Measurements from ENCODE around the gene LRRC4C. TPM values are rescaled to one million over a fixed set of nuclear protein-coding genes. Genes with fewer than 3 reads are reported as not detected.

The LRRC4C gene
- total RNA-seq, 1 donor from 2014 or later, result 2.7 TPM

- H2AFZ ChIP-seq (replicated peaks), result no peak overlapping the region
- H3K4me3 ChIP-seq, result no peak overlapping the region
- H3K4me2 ChIP-seq, result no peak overlapping the region
- H3K79me2 ChIP-seq (ENCODE audit: low read depth), result no peaks in the 10 kb centered on the region
- no peaks in the 10 kb centered on the region for H3F3A ChIP-seq (ENCODE audit: low read depth)
- Mint-ChIP-seq H3K27me3 (ENCODE audit: insufficient read depth, low read depth) (peaks cover 2% of the 10 kb centered on the region), H3K4me1 (peaks cover 24% of the 10 kb centered on the region), H3K27ac (no peak overlapping the region), H3K4me3 (no peak overlapping the region), H3K9me3 (peaks cover 4% of the 10 kb centered on the region), H3K36me3 (peaks cover 3% of the 10 kb centered on the region)
- DNase-seq (ENCODE audit: low spot score), result no peak
- no peak for TF ChIP-seq CTCF (IDR thresholded peaks at IDR 0.05)
- TF ChIP-seq EZH2 (IDR thresholded peaks at IDR 0.05), result no peak
- no peak for TF ChIP-seq EZH2phosphoT487 (IDR thresholded peaks at IDR 0.05)
- H4K20me1 ChIP-seq (ENCODE audit: low read depth), result no peaks in the 10 kb centered on the region
- no peaks in the 10 kb centered on the region for H3K27me3 ChIP-seq
- no peak overlapping the region for H3K27ac ChIP-seq
- no peak overlapping the region for H3K9ac ChIP-seq
- no peaks in the 10 kb centered on the region for H3K36me3 ChIP-seq
- no peaks in the 10 kb centered on the region for H3K4me1 ChIP-seq
- H3K9me3 ChIP-seq (ENCODE audit: low read depth), result no peaks in the 10 kb centered on the region
These were observed 53.6 kb downstream of the LRRC4C start for GRCh38 chr11:41405812-41406211.

- H3K4me3 Mint-ChIP-seq, result no peak overlapping the region
- no peaks in the 10 kb centered on the region for H3K36me3 Mint-ChIP-seq
- H3K9me3 ChIP-seq (ENCODE audit: low read depth), result no peaks in the 10 kb centered on the region
- H3K4me1 ChIP-seq, result no peaks in the 10 kb centered on the region
- no peak overlapping the region for H3K4me2 ChIP-seq
- H3K36me3 ChIP-seq, result no peaks in the 10 kb centered on the region
- DNase-seq (ENCODE audit: low spot score), result no peak
- no peaks in the 10 kb centered on the region for H3K9me3 Mint-ChIP-seq
- H3K79me2 ChIP-seq (ENCODE audit: low read depth), result no peaks in the 10 kb centered on the region
- H3K9ac ChIP-seq, result no peak overlapping the region
- no peaks in the 10 kb centered on the region for H4K20me1 ChIP-seq (ENCODE audit: low read depth)
- no peak overlapping the region for H3K27ac Mint-ChIP-seq
- H3K4me1 Mint-ChIP-seq, result peaks cover 23% of the 10 kb centered on the region
- no peak for TF ChIP-seq EZH2 (IDR thresholded peaks at IDR 0.05)
- no peak for TF ChIP-seq EZH2phosphoT487 (IDR thresholded peaks at IDR 0.05)
- no peak for TF ChIP-seq CTCF (IDR thresholded peaks at IDR 0.05)
- no peak overlapping the region for H2AFZ ChIP-seq (replicated peaks)
- no peaks in the 10 kb centered on the region for H3K27me3 ChIP-seq
- H3F3A ChIP-seq (ENCODE audit: low read depth), result no peaks in the 10 kb centered on the region
- no peak overlapping the region for H3K4me3 ChIP-seq
- H3K27ac ChIP-seq, result no peak overlapping the region
- H3K27me3 Mint-ChIP-seq (ENCODE audit: insufficient read depth, low read depth), result peaks cover 2% of the 10 kb centered on the region
These were observed 55.3 kb downstream of the LRRC4C start for GRCh38 chr11:41404109-41404508.

- no peak overlapping the region for H3K4me2 ChIP-seq
- H3K4me1 Mint-ChIP-seq, result peaks cover 20% of the 10 kb centered on the region
- no peaks in the 10 kb centered on the region for H3F3A ChIP-seq (ENCODE audit: low read depth)
- H3K27me3 Mint-ChIP-seq (ENCODE audit: insufficient read depth, low read depth), result peaks cover 2% of the 10 kb centered on the region
- no peaks in the 10 kb centered on the region for H3K27me3 ChIP-seq
- no peaks in the 10 kb centered on the region for H3K79me2 ChIP-seq (ENCODE audit: low read depth)
- no peak overlapping the region for H3K9ac ChIP-seq
- H2AFZ ChIP-seq (replicated peaks), result no peak overlapping the region
- TF ChIP-seq EZH2 (IDR thresholded peaks at IDR 0.05), result no peak
- TF ChIP-seq EZH2phosphoT487 (IDR thresholded peaks at IDR 0.05), result no peak
- TF ChIP-seq CTCF (IDR thresholded peaks at IDR 0.05), result no peak
- H3K27ac Mint-ChIP-seq, result no peak overlapping the region
- DNase-seq (ENCODE audit: low spot score), result no peak
- no peaks in the 10 kb centered on the region for H3K9me3 ChIP-seq (ENCODE audit: low read depth)
- no peak overlapping the region for H3K4me3 Mint-ChIP-seq
- no peak overlapping the region for H3K4me3 ChIP-seq
- H3K4me1 ChIP-seq, result no peaks in the 10 kb centered on the region
- no peak overlapping the region for H3K27ac ChIP-seq
- H3K36me3 ChIP-seq, result no peaks in the 10 kb centered on the region
- H4K20me1 ChIP-seq (ENCODE audit: low read depth), result no peaks in the 10 kb centered on the region
- H3K9me3 Mint-ChIP-seq, result no peaks in the 10 kb centered on the region
- H3K36me3 Mint-ChIP-seq, result no peaks in the 10 kb centered on the region
These were observed 56.0 kb downstream of the LRRC4C start for GRCh38 chr11:41403458-41403857.
